NCI-H524 (cell line): ENCODE data around the gene PES1.
"Not testable (repeated sequence)": the region's sequence is repeated elsewhere in the genome, so short reads cannot be mapped to it uniquely, and the experiment has no call there.

Experiments used
- DNase-seq, 2 experiments: peaks; one replicate each; lab custom pipeline; 2025; lab: John Stamatoyannopoulos, UW

PES1 gene

DNA sequence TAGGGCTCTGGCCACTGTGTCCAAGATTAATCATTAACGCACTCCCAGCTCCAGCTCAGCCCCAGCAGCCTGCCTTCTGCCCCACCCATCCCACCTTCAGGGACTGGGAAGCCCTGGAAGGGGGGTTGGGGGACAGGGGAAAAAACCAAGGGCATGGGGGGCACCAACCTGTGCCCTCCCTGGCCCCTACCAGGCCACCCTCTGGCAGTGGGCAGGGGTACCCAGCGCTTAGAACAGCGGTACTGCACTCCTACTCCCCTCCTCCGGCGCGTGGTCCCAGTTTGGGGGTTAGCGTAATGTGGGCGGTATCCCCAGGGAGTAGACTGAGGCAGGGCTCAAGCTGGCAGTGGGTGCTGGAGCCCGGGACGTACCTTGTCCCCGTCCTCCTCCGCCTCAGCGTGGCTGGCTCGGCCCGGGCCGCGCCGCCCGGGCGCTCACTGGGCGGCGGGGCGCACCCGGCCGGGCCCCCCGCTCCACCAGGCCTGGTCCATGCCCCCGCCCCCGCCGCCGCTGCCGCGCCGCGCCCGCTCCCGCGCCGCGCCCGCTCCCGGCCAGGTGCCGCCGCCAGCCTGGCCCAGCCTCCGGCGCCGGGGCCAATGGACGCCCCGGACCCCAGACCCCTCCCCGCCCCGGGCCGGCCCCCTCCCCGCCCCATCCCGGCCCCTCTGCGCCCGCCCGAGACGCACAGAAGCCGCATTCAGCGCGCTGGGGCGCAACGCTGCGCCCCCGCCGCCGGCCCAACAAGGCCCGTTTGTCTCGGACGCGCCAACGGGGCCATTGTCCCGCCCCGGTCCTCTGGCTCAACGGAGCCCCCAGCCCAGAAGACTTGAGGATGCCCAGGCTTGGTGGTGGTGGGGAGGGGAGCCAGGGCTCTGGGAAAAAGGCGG is 17.4 kb downstream of the PES1 start, which contains the start of gene GAL3ST1:
Gene GAL3ST1, minus strand, starts transcription at position 571 of the 887 bp plus-strand sequence. CDS start 17,273 bp downstream, outside the sequence.
- no peak for DNase-seq

- DNase-seq = peak in 1 of 2 experiments; percentile 36
Measured at GRCh38 chr22:30573594-30574094, 18.1 kb downstream of the PES1 start.

- DNase-seq = peak in 1 of 2 experiments; percentile 31
Measured at GRCh38 chr22:30572840-30573593, 18.7 kb downstream of the PES1 start.

DNA sequence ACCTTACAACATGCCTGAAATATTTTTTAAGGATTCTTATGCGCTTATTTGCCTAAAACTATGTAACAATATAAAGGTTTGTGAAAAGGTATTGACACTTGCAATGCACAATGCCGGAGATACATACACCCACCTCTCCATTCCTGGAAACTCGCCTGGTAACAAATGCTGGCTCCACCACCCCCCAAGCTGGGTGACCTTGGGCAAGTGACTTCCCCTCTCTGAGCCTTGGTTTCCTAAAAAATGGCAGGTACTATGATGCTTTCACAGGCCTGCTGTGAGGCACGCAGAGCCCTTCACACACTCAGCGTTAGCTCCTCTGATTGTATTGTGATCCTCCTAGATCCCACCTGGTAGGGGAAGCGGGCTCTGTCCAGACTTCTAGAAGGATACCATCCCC is 19.5 kb downstream of the PES1 start:
- DNase-seq = no peak

DNA sequence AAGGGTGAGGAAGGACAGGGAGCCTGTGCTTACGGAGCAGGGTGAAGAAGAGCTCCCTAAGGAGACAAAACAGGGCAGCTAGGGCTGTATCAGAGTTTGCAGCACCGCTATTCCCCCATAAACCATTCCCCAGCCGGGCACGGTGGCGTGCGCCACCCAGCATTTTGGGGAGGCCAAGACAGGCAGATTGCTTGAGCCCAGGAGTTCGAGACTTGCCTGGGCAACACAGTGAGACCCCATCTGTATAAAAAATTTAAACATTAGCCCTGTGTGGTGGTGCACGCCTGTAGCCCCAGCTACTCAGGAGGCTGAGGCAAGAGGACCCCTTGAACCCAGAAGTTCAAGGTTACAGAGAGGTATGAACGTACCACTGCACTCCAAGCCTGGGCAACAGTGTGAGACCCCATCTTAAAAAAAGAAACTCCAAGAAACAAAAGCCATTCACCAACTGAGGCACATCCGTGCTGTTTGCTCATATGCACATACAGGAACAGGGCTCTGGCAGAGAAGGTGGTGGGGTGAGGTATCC is 22.0 kb downstream of the PES1 start:
- DNase-seq = no peak

GRCh38 chr22:30568137-30568805 is 23.4 kb downstream of the PES1 start:
- no peak for DNase-seq

- not testable (repeated sequence) for DNase-seq
Measured at GRCh38 chr22:30567277-30567676, 24.4 kb downstream of the PES1 start.

DNA sequence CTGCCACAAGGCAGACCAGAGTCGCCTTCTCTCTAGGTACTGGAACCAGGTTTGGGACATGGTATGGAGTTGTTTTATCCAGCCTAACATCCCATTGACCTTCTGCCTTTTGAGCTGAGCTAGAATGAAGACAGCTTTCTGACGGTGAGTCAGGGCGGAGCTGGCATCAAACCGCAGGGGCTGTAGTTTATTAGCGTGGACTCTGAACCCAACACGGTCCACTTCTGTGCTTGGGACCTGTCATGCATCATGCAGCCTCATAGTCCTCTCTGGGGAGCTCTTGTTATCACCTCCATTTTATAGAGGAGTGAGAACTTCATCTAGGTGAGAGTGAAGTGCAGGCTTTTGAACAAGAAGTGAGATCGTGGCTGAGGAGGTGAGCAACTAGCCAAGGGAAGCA is 25.6 kb downstream of the PES1 start:
- no peak for DNase-seq

DNA sequence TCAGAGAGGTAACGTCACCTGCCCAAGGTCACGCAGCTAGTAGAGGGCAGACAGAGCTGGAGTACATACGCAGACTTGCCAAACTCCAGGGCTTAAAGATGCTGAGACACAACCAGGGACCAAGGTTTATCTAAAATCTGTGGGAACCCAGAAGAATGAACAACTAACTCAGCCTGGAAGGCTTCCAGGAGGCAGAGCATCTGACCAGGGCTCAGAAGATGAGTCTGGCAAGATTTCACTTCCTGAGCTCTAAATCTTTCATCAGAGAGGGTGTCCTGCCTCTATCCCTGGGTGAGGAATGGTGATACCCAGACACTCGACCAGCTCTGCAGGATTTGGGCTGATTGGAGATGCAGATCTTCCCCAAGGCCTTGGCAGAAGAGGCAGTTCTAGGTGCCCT is 26.4 kb downstream of the PES1 start:
- no peak for DNase-seq

DNA sequence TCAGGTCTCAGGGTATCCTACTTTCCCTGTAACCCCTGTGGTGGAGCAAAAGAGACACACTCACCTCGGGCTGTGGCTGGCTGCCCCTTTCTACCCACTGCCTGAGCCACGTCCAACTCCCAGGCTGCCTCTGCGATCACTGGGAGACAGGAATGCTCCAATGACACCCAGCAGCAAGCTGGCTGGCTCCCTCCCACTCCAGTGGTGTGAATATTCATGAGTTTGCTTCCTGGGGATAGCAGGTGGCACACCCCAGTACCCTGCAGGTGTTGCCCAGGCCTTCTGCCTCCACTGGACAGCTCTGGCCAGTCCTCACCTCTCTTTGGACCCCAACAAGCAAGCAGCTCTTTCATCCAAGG is 27.0 kb downstream of the PES1 start:
- DNase-seq = no peak

DNA sequence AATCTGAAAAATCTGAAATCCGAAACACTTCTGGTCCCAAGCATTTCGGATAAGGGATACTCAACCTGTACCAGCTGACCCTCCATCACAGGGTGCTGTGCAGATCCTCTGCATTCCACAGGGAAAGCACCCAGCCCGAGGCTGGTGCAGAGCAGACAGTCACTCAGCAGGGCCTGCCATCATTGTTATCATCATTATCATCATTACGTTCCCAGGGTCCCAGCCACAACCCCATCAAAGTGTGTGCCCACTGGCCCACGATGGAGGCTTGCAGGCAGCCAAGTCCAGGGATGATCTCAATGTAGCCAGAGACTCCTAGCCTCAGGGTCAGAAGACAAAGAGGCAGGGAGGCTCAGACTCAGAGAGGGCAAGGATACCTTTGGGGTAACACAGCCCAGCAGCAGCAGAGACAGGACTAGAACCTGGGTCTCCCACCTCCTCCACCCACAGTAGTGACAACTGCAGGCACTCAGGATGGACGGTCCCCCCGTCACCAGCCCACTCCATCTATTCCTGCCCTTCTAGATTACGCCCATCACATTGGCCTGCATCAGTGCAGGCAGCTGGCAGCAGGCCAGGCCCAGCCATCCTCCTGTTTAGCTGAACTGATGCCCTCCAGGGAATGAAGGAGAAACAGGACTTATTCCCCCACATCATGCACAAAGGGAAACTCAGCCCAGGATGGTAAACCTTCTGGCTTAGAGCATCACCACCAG is 27.5 kb downstream of the PES1 start:
- DNase-seq = no peak

- DNase-seq = no peak
Measured at GRCh38 chr22:30562366-30562765, 29.3 kb downstream of the PES1 start.

- DNase-seq = no peak
Measured at GRCh38 chr22:30561402-30562189, 30.1 kb downstream of the PES1 start.

DNA sequence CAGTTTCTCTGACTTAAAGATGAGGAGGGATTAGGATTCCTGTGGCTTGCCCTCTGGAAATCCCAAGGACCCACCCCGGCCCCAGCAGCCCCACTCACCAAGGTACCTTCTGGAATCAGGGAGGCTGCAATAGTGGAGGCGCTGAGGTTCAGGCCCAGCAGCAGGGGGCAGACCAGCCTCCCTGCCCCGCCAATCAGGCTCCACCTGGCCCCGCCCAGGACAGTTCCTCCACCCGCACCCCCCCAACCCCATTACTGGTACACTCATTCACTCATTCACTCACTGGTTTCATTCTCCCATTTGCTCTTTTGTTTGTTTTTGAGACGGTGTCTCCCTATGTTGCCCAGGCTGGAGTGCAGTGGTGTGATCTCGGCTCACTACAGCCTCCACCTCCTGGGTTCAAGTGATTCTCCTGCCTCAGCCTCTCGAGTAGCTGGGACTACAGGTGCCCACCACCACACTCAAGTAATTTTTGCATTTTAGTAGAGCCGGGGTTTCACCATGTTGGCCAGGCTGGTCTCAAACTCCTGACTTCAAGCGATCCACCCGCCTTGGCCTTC is 31.0 kb downstream of the PES1 start:
- not testable (repeated sequence) for DNase-seq

DNA sequence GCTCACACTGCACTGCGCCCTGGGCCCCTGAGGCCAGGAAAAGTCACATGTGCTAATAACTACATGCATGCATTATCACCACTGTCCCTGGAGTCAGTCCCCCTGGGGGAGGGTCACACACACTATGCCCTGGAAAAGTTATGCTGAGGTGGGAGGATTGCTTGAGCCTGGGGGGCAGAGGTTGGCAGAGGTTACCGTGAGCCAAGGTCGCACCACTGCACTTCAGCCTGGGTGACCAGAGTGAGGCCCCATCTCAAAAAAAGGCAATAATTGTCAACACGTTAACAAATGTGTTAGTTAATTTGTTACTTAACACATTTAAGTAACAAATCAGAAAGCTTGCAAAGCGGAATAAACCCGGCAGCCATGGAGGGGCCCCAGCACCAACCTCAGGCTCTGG is 31.8 kb downstream of the PES1 start:
- no peak for DNase-seq

DNA sequence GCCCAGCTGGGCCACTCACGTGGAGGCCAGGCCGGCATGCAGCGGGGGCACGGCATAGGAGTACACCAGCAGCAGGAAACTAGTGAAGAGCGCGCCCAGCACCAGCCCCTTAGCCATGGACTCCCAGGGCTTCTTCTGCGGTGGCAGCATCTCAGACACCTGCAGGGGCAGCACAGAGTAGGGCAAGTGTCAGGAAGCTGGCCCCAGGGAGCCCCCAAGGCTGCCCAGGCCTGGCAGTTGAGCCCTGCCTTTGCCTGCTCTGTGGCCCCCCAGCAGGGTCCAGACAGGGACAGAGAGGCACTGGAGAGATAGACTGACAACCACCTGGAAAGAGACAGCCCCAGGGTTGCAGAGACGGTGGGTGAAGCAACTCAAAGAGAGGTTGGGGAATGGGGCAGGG is 34.5 kb downstream of the PES1 start:
- no peak for DNase-seq

DNA sequence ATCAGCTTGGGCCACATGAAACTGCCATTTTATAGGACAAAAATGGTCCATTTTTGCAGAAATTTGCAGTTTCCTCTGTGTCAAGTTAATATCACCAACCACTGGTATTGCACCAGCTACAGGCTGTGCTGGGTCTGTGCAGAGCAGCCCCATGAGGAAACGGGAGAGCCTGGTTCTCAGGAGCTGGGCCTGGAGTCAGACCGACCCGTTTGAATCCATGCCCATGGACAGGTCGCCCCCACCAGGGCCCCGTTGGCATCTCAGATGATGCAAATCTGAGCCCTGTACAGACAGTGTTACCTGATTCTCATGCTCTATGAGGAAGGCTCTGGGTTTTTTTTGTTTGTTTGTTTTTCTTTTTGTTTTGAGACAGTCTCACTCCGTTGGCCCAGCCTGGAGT is 35.3 kb downstream of the PES1 start:
- DNase-seq = peak in 1 of 2 experiments; percentile 29

DNA sequence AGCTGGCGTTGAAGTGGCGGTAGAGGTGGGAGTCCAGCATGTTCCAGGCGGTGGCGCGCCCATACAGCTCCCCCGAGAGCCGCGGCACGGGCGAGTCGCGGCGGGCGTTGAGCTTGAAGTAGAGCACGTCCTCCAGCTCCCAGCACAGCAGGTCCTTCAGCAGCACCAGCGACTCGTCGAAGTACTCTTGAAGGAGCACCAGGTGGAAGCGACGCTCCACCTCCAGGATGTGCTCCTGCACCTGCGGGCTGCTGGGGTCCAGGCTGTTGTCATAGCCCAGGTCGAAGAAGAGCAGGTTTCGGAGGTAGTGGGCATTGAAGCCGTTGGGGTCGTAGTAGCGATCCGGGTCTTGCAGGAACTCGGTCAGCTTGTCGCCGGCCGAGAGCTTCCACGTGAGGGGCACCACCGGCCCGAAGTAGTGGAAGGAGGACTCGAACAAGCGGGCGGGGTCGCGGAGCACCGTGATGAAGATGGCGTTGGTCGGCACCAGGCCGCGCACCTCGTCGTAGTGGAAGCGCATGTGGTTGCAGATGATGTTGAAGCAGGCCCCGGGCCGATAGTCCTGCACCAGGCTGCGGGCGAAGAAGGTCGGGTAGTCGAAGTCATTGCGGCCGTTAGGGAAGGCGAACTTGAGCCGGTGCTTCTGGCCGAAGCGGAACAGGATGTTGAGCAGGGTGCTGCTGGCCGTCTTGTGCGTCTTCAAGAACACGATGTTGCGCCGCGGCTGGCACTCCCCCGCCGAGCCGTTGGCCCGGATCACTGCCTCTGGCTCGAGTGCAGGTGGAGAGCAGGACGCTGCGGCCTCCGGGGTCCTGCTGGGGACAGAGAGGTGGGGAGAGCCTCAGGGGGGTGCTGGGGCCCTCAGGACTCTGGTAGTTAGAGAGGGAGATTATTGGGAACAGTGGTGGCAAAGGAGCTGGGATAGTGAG is 36.2 kb downstream of the PES1 start:
- no peak for DNase-seq

- DNase-seq = no peak
Measured at GRCh38 chr22:30553971-30554370, 37.7 kb downstream of the PES1 start.
